ENCODE measurements around the gene AFAP1.
A peak's percentile ranks its signal among the peaks of the same experiment; 100 is the strongest.

AFAP1 gene

DNA sequence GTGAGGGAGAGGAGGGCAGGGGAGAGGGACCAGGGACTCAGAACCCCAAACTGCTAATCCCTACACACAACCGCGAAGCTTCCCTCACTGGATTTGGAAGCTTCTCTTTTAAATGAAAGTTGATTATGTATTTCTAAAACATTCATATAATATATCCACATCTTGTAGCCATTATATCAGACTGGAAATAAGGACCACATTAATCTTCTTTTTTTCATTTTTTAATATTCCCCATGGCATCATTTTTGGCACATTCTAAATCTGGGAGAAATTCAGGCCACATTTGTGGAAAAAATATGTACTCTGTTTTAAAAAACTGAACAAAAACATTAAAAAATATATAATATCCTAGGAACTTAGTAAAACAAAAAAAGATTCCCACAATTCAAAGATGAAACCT lies 97.8 kb downstream of the AFAP1 start:
- no peak for DNase-seq (ENCODE audit: low read depth in 2 of 2)

DNA sequence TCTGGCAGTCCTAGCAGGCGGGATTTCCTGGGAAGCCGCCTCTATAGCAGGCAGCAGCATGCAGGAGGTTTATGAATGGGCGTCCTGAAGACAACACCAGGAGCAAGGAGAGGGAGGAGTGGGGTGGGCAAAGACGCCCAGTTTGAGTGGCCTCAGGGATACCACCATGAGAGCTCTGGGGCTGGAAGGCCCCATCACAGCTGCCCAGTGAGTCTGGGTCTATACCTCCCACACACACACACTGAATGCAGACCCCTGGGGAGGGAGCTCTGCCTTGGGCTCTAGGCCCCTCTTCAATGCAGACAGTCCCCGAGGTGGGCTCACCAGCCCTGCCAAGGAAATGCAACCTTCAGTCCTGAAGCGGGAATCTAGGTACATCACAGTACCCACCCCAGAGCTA lies 98.6 kb downstream of the AFAP1 start:
- DNase-seq (ENCODE audit: low read depth in 2 of 2) = no peak

DNA sequence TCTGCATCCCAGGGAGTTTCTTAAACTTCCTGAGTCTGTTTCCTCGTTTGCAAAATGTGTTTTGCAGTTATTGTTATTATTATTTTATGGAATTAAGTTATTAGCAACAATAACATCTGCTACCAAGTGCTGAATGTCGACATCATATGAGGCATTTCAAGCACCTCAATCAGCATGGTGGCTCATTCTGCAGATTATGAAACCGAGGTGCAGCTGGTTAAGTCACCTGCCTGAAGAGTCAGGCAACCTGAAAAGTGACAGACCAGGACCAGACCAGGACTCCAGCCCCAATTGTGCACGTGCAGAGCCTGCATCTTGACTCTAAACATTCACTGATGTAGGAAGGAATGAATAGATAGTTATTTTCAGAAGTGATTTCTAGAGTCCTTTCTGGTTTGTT lies 99.8 kb downstream of the AFAP1 start:
- DNase-seq (ENCODE audit: low read depth in 2 of 2) = no peak

DNA sequence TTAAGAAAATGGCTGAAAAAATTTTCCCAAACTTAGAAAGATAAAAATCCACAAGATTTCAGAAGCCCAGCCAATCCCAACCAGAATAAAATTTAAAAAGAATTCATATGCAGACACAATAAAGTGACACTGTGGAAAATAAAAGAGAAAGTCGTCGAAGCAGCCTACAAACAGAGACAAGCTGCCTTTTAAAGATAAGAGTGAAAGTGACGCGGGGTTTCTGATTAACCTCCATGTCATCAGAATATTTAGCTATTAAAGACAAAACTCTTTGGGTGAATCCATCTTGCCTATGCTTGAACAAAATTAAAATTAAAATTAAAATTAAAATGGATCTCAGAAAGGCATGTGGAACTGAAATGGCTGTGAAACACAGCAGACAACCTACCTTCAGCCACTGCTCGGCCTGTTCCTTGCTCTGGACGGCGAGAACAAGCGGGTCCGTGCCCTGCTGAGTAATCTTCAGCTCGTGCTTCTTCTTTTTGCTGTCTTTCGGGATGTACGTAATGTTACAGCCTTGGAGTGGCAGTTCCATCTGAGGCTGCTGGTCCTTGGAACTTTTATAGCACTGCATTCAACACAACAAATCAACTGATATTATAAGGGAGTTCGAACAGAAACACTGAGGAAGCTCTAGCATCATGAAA lies 101.4 kb downstream of the AFAP1 start:
- DNase-seq (ENCODE audit: low read depth in 2 of 2) = no peak

GRCh38 chr4:7837597-7838135 lies 102.0 kb downstream of the AFAP1 start:
- DNase-seq (ENCODE audit: low read depth in 2 of 2) = no peak

DNA sequence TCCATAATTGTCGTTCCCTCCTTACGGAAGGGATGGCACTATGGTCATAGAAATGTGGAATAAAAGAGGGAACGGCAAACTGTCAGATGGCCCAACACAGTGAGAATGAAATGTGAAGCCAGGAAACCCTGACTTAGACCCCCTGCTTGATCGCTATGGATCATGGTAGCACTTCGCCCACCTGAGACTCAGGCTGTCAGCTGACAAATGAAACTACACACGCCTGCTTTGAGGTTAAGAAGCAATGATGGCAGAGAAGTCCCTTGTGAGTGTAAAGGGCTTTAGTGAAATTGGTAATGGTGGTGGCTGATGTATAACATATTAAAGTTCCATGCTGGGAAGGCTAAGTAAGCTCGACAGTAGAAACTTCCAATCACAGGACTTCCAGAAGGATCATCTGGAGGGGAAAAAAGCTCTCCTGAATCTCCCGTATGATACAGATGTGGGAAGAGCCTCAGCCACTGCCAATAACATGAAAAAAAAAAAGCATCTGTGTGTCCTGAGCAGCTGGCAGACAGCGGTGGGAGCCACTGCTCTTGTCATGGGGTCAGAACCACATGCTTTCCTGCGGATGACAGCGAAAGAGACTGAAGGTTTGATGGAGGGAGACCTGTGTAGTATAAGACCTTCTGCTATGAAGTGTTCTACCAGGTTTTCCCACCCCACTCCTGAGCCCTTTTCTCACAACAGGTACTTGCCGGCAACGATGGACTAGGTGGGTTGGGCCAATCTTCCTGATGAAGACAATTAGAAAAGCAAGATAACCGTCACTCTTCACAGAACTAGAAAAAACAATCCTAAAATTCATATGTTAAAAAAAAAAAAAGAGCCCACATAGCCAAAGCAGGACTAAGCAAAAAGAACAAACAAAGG lies 107.6 kb downstream of the AFAP1 start:
- DNase-seq (ENCODE audit: low read depth in 2 of 2) = no peak

DNA sequence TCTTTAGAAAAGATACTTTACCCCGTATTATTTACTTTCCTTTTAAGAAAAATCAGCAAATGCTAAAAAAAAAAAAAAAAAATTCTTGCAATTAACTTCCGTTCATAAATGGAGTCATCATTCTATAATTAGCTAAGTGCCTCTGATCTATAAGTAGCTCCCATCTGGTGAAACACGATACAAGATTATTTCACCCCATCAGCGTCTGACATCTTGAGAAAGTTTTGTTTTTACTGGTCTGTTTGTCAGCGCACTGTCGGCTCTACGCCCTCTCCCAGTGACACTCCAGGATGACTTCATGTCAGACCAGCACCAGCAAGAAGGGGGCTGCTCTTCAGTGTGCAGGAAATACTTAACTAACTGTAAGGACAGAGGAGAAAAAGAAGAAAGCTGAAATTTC lies 108.3 kb downstream of the AFAP1 start:
- DNase-seq (ENCODE audit: low read depth in 2 of 2) = no peak

- no peak for DNase-seq (ENCODE audit: low read depth in 2 of 2)
These were observed 108.9 kb downstream of the AFAP1 start for GRCh38 chr4:7830747-7831146.

DNA sequence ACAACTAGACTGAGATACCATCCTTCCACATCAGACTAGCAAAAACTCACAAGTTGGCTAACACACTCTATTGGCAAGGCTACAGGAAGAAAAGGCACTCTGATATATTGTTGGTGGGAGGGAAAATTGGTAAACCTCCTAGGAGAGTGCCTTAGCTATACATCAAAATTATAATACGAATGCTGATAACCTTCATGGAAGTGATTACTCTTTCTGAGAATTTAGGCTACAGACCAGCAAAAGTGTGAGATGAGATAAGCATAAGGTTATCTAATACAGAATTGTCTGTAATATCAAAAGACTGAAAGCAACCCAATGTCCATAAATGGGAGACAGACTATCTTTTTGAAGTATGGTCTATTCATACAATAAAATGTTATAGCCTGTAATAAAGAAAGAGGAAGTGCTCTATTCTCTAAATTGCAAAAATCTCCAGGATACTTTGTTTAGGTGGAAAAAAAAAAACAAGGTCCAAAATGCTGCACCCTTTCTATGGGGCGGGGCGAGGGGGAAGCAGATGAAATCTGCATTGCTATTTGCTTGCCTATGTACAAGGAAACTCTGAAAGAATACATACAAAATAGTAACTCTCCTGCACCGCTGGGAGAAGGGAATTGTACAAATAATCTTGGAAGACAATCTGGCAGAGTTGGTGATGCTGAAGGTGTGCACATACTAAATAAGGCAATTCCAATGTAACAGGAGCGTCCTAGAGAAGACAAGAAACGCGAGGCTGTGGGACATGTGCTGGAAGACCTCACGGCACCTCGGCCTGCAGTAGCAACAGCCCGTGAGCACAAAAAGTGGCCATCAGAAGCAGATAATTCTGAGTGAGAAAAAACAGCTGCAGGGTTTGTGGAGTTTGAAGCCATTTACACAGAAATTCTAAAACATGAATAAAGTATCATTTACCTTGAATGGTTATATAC lies 109.7 kb downstream of the AFAP1 start:
- no peak for DNase-seq (ENCODE audit: low read depth in 2 of 2)

DNA sequence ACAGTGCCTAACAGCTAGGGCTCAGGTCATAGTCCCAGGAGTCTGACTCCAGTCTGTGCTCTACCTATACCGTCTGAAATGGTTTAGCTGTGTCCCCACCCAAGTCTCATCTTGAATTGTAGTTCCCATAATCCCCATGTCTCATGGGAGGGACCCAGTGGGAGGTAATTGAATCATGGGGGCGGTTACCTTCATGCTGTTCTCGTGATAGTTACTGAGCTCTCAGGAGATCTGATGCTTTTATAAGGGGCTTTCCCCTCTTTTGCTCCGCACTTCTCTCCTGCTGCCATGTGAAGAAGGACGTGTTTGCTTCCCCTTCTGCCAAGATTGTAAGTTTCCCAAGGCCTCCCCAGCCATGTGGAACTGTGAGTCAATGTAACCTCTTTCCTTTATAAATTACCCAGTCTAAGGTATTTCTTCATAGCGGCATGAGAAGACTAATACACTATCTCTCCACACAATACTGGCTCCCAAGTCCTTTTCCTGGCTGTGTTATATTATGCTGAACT lies 110.8 kb downstream of the AFAP1 start:
- DNase-seq (ENCODE audit: low read depth in 2 of 2) = no peak

- DNase-seq (ENCODE audit: low read depth in 2 of 2) = peak; percentile 19 to 37
These were observed 111.5 kb downstream of the AFAP1 start for GRCh38 chr4:7828011-7828720.

DNA sequence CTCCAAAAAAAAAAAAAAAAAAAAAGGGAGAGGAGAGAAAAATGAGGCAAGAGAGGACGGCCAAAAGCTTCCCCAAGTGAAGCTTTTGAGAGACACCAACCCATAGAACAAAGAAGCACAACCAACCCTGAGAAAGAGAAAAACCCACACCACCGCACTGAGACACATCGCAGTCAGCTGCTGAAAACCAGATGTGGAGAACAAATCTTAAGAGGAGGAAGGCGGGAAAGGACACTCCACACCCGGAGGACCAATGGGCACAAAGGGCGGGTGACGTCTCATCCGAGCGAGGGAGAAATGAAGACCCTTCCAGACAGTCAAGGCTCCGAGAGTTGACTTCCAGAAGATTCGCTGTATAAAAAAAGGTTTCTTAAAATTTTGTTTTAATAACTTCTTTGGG lies 112.1 kb downstream of the AFAP1 start:
- DNase-seq (ENCODE audit: low read depth in 2 of 2) = no peak

- DNase-seq (ENCODE audit: low read depth in 2 of 2) = no peak
These were observed 112.8 kb downstream of the AFAP1 start for GRCh38 chr4:7826909-7827306.

- DNase-seq (ENCODE audit: low read depth in 2 of 2) = no peak
These were observed 113.3 kb downstream of the AFAP1 start for GRCh38 chr4:7826176-7826908.

DNA sequence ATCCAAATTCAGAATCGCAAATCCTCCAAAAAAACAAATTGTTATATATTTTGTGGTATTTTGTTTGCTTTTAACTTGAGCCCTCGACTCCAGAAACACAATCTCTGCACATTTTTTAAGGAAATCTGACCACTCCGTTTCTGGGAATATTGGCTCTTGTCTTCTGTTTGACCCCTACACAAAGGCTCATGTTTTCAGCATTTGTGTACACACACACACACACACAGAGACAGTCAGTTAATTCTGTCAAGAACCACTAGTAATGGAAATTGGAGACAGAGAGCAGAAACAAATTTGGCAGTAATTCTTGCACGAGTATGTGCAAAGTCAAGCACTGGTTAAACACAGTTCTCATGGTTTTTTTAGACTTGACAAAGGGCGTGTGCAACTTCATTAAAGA lies 115.4 kb downstream of the AFAP1 start:
- DNase-seq (ENCODE audit: low read depth in 2 of 2) = no peak

- DNase-seq (ENCODE audit: low read depth in 2 of 2) = no peak
These were observed 116.2 kb downstream of the AFAP1 start for GRCh38 chr4:7823416-7823824.

GRCh38 chr4:7822877-7823276 lies 116.8 kb downstream of the AFAP1 start:
- no peak for DNase-seq (ENCODE audit: low read depth in 2 of 2)

DNA sequence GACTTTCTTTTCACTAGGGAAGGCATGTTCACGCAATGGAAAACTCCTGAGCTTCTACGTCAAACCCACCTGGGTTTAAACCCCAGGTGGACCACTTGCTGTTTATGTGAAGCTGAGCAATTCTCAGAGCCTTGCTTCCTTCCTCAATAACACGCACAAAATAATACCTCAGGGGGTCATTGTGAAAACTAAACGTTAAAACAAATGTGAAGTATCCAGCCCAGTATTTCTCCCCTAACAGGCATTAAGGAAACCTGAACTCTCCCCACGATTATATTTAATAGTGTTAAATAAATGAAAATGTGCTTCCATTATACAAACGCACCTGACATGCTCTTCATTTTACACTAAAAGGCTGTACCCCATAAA lies 117.5 kb downstream of the AFAP1 start:
- no peak for DNase-seq (ENCODE audit: low read depth in 2 of 2)

DNA sequence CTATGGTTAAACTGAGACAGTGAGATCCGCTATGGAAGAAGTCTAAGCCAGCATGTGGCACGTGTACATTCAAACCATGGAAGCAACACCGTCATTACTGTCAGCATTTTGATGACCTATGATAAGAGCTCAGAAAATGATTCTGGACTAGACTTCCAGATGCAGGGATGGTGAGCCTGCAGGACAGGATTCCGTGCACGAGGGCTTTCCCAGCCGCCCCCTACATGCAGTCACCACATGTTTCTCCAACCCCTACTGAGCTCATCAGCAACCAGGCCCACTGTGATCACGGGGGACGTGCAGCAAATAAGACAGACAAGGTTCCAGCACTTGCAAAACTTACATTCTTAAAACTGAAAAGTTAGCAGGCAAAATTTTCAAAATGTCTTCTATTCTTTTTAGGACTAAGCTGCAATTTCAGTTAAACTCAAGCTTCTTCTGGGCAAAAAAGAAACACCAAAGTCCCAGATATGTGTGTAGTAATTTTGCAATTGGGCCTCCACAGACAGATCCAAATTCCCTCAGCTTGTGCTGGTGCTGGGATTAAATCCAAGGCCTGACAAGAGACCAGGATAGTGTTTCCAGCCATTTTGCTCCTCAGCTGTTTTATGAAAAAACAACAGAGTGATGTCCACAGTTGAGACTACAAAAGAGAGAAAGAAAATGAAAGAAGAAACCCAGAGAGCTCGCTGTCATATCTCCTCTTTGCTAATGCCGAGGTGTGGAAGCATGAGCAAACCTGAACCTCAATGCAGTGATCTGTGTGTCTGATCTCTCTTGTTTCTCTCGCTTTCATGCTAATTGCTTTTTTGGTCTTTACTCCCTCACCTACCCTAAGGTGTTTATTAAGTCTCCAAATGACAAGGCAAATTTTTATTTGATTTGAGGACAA lies 118.2 kb downstream of the AFAP1 start:
- DNase-seq (ENCODE audit: low read depth in 2 of 2) = no peak

All from stimulated activated CD4-positive, alpha-beta T cell treated with anti-CD3 and anti-CD28 coated beads, Interleukin-1b, Interleukin-23, amount 100 ng/mL, for 4 hours (primary cell).